Measurements from ENCODE around the gene ACTC1. TPM values are rescaled to one million over a fixed set of nuclear protein-coding genes. Genes with fewer than 3 reads are reported as not detected.

ACTC1 gene
- total RNA-seq (2022; extraction: Qiagen RNA extraction; ENCODE audit: low read depth), result 0.10 to 0.27 TPM (median 0.16 TPM) in 4 of 5 replicates, not detected in the other

DNA sequence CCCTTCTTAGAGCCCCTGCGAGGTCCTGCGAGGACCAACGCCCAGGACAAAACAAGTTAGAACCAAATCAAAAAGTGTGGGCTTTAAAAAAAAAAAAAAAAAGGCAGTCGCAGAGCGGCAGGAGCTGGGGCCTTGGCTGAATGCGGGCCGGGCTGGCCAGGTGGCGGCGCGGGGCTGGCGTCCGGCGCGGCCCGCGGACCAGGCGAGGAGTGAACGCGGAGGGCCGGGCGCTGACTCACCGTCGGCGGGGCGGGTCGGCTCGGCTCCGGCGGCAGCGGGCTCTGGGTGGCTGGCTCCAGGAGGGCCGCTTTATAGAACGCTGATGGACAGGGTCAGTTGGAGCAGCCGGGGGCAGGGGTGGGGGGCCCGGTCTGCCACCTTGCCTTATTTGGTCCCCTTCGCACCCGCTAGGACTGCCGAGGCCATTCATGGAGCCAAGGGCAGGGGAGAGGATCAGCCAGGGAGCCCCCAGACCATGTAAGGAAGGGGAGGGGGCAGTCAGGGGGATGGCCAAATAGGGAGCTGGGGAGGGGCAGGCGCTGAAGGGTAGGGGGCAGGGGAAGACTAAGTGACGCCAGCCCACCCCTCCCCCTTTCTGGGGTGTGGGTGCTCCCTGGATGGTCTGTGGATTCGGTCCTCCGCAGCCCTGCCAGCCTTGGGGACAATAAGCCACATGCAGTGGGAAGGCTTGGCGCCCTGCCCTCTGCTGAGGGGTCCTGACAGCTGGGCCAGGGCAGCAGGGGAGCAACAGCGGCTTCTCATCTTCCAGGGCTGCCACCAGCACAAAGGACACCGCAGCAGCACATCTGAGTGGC, at the start of gene ACTC1:
Gene ACTC1, minus strand, starts transcription at position 283 of the 815 bp plus-strand sequence. CDS start 741 bp downstream, outside the sequence.

DNA sequence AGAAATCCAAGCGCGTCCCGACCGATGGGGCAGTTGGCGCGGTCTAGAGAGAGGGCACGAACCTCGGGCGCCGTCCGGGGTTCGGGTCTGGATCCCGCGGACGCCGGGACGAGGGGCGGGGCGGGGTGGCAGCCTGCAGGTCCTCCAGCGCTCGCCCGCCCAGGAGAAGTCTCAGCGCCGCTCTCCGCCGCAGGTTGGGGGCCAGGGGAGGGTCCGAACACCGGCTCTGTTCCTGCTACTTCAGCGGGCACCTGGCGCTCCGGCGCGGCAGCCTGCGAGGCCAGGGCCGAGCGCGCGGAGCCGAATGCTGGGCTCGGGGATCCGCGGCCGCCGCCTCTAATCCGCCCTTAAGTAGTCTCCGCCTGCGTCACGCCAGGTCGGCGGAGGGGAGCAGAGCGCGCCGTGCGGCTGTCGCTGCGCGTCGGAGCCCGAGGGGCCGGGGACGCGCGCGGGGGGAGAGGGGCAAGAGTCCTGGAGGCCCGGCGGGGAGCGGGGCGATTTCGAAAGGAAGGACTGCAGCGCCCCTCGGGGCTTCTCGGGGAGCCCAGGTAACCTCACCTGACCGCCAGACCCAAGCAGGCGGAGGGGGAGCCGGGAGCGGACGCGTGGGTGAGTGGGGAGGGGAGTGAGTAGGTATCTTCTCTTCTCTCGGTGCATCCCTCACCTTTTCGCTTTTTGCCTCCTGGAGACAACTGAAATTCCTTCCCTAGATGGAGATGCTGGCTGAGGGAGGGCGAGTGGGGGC, 40.5 kb downstream of the ACTC1 start, which contains the start of gene GJD2:
Gene GJD2, minus strand, starts transcription at position 325 of the 745 bp plus-strand sequence. CDS start 510 bp downstream, outside the sequence.

Other genes with a start within 250 kb of the ACTC1 start
- 14.1 to 22.5 TPM (median 17.9 TPM) in 5 replicates for gene GOLGA8B, start 211.9 kb downstream of the ACTC1 start, total RNA-seq (2022; extraction: Qiagen RNA extraction; ENCODE audit: low read depth)
- gene GJD2, start 40.6 kb downstream of the ACTC1 start, total RNA-seq (2022; extraction: Qiagen RNA extraction; ENCODE audit: low read depth), result not detected in 5 replicates
- gene AQR, start 174.2 kb upstream of the ACTC1 start, total RNA-seq (2022; extraction: Qiagen RNA extraction; ENCODE audit: low read depth), result 23.9 to 34.9 TPM (median 34.4 TPM) in 5 replicates
- gene ZNF770, start 192.7 kb upstream of the ACTC1 start, total RNA-seq (2022; extraction: Qiagen RNA extraction; ENCODE audit: low read depth), result 12.2 to 18.6 TPM (median 16.0 TPM) in 5 replicates

All from A549 treated with GW870086 at 1 μM for 4 hours (cell line).